ENCODE results near the gene ORAI3. TPM values are rescaled to one million over a fixed set of nuclear protein-coding genes. Genes with fewer than 3 reads are reported as not detected.

ORAI3 gene
- total RNA-seq, 1 donor from 2014 or later, result 30.2 TPM

GRCh38 chr16:30921459-30921747, 27.5 kb upstream of the ORAI3 start:
- no peaks in the 10 kb centered on the region for H3K36me3 ChIP-seq
- ATAC-seq (no peak), DNase-seq (no peak)
- intact Hi-C loops (cut with DNase I), result no loop called here
- no peaks in the 10 kb centered on the region for H3K27me3 ChIP-seq (ENCODE audit: low read depth)
- peak overlapping the region; percentile 61 for H3K4me3 ChIP-seq
- peaks cover 3% of the 10 kb centered on the region for H3K4me1 ChIP-seq
- H3K9me3 ChIP-seq, result no peaks in the 10 kb centered on the region
- no peak for TF ChIP-seq CTCF (IDR thresholded peaks at IDR 0.05)
- peak overlapping the region; percentile 92 for H3K27ac ChIP-seq

- peaks cover 3% of the 10 kb centered on the region for H3K4me1 ChIP-seq
- H3K4me3 ChIP-seq, result peak overlapping the region; percentile 61
- peak; percentile 51 to 60 for ATAC-seq
- peak; percentile 91 for DNase-seq
- H3K9me3 ChIP-seq, result no peaks in the 10 kb centered on the region
- intact Hi-C loops (cut with DNase I), result no loop called here
- H3K27me3 ChIP-seq (ENCODE audit: low read depth), result no peaks in the 10 kb centered on the region
- no peaks in the 10 kb centered on the region for H3K36me3 ChIP-seq
- peak; percentile 93 for TF ChIP-seq CTCF (IDR thresholded peaks at IDR 0.05)
- peak overlapping the region; percentile 92 for H3K27ac ChIP-seq
Measured at GRCh38 chr16:30921748-30922419, 27.0 kb upstream of the ORAI3 start.

- no peak for TF ChIP-seq CTCF (IDR thresholded peaks at IDR 0.05)
- no peaks in the 10 kb centered on the region for H3K9me3 ChIP-seq
- H3K27ac ChIP-seq, result peak overlapping the region; percentile 92
- DNase-seq, result peak; percentile 100
- intact Hi-C loops (cut with DNase I), result no loop called here
- H3K4me3 ChIP-seq, result peak overlapping the region; percentile 61
- no peaks in the 10 kb centered on the region for H3K36me3 ChIP-seq
- ATAC-seq, result peak; percentile 90 to 93
- no peaks in the 10 kb centered on the region for H3K27me3 ChIP-seq (ENCODE audit: low read depth)
- H3K4me1 ChIP-seq, result peaks cover 3% of the 10 kb centered on the region
Measured at GRCh38 chr16:30922420-30922959, 26.4 kb upstream of the ORAI3 start.

- Histone ChIP-seq H3K27me3 (ENCODE audit: low read depth) (no peaks in the 10 kb centered on the region), H3K4me1 (peaks cover 3% of the 10 kb centered on the region), H3K36me3 (no peaks in the 10 kb centered on the region), H3K9me3 (no peaks in the 10 kb centered on the region), H3K4me3 (peak overlapping the region; percentile 61), H3K27ac (peak overlapping the region; percentile 92)
- TF ChIP-seq CTCF (IDR thresholded peaks at IDR 0.05), result no peak
- intact Hi-C loops (cut with DNase I), result no loop called here
- ATAC-seq (peak; percentile 87 to 91), DNase-seq (peak; percentile 100)
Measured at GRCh38 chr16:30922960-30923535, 25.8 kb upstream of the ORAI3 start.

GRCh38 chr16:30923554-30924075, 25.3 kb upstream of the ORAI3 start, which contains the start of gene FBXL19:
FBXL19 (plus strand) TSS chr16:30923572; CDS start chr16:30925755, 2,183 bp downstream.
- intact Hi-C loops (cut with DNase I), result no loop called here
- no peak for TF ChIP-seq CTCF (IDR thresholded peaks at IDR 0.05)
- ATAC-seq, result no peak
- peaks cover 3% of the 10 kb centered on the region for H3K4me1 ChIP-seq
- no peaks in the 10 kb centered on the region for H3K36me3 ChIP-seq
- no peaks in the 10 kb centered on the region for H3K9me3 ChIP-seq
- peak within 1 kb of the TSS; percentile 61 for H3K4me3 ChIP-seq
- DNase-seq, result peak; percentile 62
- no peaks in the 10 kb centered on the region for H3K27me3 ChIP-seq (ENCODE audit: low read depth)
- H3K27ac ChIP-seq, result peak within 1 kb of the TSS; percentile 92

All from lower lobe of right lung (tissue), 2 donors.